Inflammatory macrophage (primary cell): ENCODE measurements around the gene GPSM1.
A peak's percentile ranks its signal among the peaks of the same experiment; 100 is the strongest.

Experiments
- DNase-seq, 2 donors: peaks; one replicate each; pipeline ENCODE4 v3.0.0-alpha.2; 2020 to 2022

Gene GPSM1

DNA sequence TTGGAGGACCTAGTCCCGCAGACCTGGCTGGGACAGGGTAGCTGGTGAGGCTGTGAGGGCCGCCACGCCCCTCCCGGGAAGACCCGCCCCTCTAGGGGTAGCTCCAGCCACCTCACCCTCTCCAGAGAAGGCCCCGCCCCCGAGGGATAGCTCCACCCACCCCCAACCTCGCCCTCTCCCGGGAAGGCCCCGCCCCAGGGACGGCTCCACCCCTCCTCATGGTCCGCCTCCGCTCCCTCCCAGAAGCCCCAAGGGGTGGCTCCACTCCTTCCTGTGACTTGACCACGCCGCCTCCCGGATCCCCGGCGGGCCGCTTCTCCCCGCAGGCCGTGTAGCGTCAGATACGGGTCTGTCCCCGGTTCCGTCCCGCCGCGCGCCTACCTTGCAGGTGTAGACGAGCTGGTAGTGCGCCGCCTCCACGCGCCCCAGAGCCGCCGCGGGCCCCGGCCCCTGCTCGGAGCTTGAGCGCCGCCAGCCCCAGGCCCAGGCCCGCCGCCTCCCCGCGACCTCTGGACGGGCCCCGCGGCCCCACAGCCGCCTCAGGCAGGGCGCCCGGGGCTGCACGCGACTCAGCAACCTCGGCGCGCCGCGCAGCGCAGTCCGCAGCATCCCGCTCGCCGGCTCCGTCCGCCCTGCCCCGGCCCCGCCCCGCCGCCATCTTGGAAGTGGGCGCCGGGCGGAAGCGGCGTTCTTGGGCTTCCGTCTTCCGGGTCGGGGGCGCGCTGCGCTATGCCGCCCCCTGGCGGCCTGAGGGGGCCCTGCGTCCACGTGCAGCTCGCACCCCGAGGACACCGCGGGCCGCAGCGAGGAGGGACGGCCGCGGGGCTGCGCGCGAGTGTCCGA, 36.0 kb downstream of the GPSM1 start, which contains the start of gene DNLZ:
DNLZ (minus strand) TSS at position 639 of the 843 bp plus-strand sequence; CDS start at position 609, 30 bp downstream.
- DNase-seq, result peak; percentile 95

- no peak for DNase-seq
Observed at GRCh38 chr9:136363949-136364748, 36.8 kb downstream of the GPSM1 start.

DNA sequence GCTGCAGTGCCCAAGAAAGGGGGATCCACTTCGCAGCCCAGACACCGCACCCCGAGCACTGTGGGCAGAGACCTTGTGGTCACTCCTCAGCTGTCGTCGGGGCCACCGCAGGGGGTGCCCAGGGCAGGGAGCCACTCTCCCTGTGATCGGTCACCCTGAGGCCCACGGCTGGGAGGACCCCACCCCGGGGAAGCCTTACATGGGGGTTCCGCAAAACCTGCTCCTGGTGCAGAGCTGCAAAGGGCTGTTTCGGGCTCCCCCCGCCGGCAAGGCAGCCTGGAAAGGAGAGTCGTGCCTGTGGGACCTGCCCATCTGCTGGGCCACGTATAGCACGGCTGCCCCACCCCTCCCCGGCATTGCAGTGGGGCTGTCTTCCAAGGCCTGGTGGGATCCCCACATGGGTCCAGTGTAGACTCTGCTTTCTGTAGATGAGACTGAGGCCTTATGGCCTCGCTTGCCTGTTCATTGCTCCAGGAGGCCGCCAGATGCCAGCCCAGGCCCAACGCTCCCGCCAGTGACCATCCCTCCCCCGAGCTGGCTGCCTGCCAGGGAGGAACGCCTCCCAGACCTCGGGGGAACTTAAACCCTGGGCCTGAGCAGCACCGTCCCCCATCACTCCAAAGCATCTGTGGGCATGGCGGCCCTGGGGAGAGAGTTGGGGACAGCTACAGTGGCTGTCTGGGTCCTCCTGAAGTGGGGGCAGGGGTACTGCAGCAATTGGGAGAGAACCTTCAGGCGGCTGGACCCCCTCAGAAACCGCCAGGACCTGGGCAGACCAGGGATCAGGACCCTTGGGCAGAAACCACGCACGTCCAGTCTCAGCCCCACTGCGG, 37.8 kb downstream of the GPSM1 start:
- peak in 1 of 2 donors; percentile 17 for DNase-seq

DNA sequence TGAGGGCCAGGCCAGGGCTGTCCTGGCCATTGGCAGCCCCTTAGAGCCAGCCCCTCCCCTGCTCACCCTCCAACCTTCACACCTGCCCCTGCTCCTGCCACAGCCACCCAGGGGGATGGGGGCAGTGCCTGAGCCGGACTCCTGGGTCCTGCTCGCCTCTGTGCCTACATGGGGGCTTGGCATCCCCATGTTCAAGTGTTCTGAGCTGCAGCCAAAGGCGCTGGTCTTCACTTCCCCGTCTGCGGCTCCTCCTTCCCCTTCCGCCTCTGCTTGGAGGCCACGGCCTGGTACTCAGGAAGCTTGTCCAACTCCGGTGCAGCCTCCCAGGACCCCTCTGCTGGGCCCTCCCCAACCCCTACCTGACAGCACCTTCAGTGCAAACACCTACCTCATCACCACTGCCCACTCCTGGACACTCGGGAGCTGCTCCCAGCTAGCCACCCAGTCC, 38.5 kb downstream of the GPSM1 start:
- DNase-seq, result peak; percentile 58 to 68

DNA sequence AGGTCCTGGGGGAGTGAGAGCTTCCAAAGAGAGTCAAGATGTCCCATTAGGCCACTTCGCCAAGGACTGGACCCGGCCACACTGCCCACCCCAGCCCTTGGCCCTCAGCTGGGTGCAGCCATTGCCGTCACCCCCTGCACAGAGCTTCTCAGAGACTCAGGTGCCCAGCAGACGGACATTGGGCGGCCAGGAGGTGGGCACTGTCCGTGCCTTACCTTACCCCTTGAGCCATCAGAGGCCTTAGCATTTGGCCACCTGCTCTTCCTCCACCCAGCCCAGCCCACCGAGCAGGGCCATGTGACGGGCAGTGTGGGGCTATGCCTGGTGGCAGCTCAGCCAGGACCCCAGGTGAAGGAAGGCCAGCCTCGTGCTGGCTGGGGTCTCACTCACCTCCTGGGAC, 39.5 kb downstream of the GPSM1 start:
- no peak for DNase-seq

GRCh38 chr9:136367296-136368145, 40.2 kb downstream of the GPSM1 start:
- no peak for DNase-seq

DNA sequence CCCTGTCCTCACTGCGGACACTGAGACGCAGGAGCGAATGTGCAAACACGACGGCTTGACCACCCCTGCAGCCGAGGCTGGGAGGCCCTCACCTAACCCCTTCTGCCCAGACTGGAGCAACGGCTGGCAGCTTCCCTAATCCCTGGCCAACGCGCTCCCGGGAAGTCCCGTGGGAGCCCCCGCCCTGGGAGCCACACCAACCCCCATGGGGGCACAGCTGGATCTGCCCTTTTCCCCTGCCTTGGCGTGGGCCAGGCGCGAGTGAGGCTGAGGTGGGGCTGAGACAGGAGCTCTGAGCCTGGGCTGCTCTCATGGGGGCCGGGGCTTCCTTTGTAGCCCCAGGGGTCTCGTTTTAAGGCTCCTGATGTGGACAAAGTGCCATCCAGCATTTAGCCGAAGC, 40.9 kb downstream of the GPSM1 start:
- DNase-seq, result no peak

GRCh38 chr9:136370037-136370436, 42.7 kb downstream of the GPSM1 start:
- no peak for DNase-seq

GRCh38 chr9:136370687-136371532, 43.6 kb downstream of the GPSM1 start:
- no peak for DNase-seq

DNA sequence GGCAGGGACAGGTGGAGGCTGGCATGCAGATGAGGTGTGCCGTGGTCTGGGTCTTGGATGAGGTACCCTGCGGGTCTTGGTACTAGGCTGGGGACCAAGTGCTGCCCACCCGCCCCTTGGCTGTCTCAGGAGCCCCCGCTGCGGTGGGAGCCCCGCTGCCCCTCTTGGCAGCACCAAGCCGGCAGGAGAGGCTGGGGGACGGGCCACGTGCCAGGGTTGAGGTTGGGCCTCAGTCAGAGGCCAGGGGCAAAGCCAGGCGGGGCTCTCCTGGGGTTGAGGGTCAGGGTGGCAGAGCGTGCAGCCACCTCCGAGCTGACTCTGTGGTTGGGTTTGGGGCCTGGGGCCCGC, 44.2 kb downstream of the GPSM1 start:
- no peak for DNase-seq

DNA sequence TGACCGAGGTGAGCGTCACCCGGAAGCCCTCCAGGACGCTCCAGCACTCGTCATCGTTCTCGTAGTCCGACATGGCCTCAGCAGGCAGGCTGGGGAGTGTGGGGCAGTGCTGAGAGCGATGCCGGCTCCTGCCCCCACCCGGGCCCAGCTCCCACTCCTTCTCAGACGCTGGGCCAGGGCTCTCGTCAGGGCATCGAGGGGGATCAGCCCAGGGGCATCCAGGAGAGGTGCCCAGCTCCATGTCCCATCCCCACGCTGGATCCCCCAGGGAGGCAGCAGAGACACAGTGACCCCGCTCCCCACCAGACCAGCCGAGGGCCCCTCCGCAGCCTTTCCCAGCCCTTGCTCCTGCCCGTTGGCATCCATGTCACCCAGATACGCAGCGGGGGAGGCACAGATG, 44.7 kb downstream of the GPSM1 start:
- no peak for DNase-seq

GRCh38 chr9:136372561-136373299, 45.4 kb downstream of the GPSM1 start:
- DNase-seq, result peak; percentile 83 to 90

- peak; percentile 90 to 93 for DNase-seq
Observed at GRCh38 chr9:136373300-136374182, 46.2 kb downstream of the GPSM1 start, which contains the start of gene CARD9. Gene CARD9 (minus strand): TSS chr9:136373669. CDS start chr9:136372078, 1,591 bp downstream.

DNA sequence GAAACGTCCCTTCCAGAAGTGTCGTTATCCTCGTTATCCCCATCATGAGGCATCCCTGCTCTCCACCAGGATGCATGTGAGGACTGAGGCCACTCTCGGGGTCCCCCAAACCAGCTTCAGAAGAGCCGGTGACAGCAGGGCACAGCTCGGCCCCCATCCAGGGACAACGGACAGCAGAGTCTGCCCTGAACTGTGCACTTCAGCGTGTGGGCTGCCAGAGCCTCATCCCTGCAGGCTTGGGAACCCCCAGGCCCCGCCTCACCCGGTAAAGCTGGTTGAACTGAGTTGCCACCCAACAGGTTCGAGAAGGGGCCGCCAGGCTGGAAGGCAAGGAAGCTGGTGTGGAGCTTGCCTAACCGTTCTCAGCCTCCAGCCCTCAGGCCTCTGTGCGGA, 46.8 kb downstream of the GPSM1 start:
- DNase-seq, result no peak

GRCh38 chr9:136375096-136375495, 47.8 kb downstream of the GPSM1 start:
- DNase-seq, result no peak

DNA sequence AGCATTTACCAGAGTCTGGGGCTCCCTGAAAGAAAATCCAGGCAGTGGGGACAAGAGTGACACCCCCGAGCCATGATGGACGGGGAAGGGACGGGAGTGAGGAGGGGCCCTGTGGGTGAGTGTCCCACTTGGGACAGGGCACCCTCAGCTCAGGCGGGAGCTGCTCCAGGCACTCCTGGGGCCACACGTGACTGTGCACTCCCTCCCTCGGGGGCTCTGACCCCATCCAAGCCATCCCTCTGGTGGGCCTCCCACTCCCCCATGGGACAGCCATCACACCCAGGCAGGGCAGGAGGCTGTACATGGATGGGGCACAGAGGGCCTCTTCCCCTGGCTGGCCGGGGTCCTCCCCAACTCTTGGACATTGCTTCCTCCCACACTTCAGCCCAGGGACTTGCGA, 49.1 kb downstream of the GPSM1 start:
- DNase-seq, result no peak

- peak; percentile 22 to 74 for DNase-seq
Observed at GRCh38 chr9:136377341-136378169, 50.2 kb downstream of the GPSM1 start.
